ENCODE results near the gene RXFP4. TPM values are rescaled to one million over a fixed set of nuclear protein-coding genes. Genes with fewer than 3 reads are reported as not detected.
"Not testable (repeated sequence)": the region's sequence is repeated elsewhere in the genome, so short reads cannot be mapped to it uniquely, and the experiment has no call there.

Gene RXFP4
- total and polyA plus RNA-seq, 3 donors from 2014 or later: 0.37 to 1.1 TPM; not detected in 1

GRCh38 chr1:155929057-155929456 is 12.4 kb upstream of the RXFP4 start:
- WGBS, 2 donors: 73 to 74% methylated on average over 5 of the region's 5 CpGs
- intact Hi-C loops (cut with DNase I; ENCODE audit: low total_unique reads): no loop called here
- Histone ChIP-seq H3K4me3 (no peak overlapping the region), H3K27ac (no peak overlapping the region), H3K27me3 (no peaks in the 10 kb centered on the region), H3K9me3 (no peaks in the 10 kb centered on the region), H3K36me3 (ENCODE audit: low read depth, missing control alignments) (no peaks in the 10 kb centered on the region), H3K4me1 (peaks cover 35% of the 10 kb centered on the region)
- no peak for DNase-seq
- TF ChIP-seq, protein P1, sequence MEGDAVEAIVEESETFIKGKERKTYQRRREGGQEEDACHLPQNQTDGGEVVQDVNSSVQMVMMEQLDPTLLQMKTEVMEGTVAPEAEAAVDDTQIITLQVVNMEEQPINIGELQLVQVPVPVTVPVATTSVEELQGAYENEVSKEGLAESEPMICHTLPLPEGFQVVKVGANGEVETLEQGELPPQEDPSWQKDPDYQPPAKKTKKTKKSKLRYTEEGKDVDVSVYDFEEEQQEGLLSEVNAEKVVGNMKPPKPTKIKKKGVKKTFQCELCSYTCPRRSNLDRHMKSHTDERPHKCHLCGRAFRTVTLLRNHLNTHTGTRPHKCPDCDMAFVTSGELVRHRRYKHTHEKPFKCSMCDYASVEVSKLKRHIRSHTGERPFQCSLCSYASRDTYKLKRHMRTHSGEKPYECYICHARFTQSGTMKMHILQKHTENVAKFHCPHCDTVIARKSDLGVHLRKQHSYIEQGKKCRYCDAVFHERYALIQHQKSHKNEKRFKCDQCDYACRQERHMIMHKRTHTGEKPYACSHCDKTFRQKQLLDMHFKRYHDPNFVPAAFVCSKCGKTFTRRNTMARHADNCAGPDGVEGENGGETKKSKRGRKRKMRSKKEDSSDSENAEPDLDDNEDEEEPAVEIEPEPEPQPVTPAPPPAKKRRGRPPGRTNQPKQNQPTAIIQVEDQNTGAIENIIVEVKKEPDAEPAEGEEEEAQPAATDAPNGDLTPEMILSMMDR (IDR thresholded peaks at IDR 0.05): no peak
- no peak for TF ChIP-seq POLR2A (IDR thresholded peaks at IDR 0.05)

- WGBS, 2 donors: 68 to 76% methylated on average over 10 of the region's 10 CpGs
- H3K27ac ChIP-seq; H3K27me3 ChIP-seq; H3K36me3 ChIP-seq (ENCODE audit: low read depth, missing control alignments); DNase-seq; intact Hi-C loops (cut with DNase I; ENCODE audit: low total_unique reads); H3K4me3 ChIP-seq; H3K9me3 ChIP-seq: not testable (repeated sequence)
- peaks cover 39% of the 10 kb centered on the region for H3K4me1 ChIP-seq
Observed at GRCh38 chr1:155930725-155931124, 10.7 kb upstream of the RXFP4 start.

- intact Hi-C loops (cut with DNase I; ENCODE audit: low total_unique reads): no loop called here
- no peaks in the 10 kb centered on the region for H3K9me3 ChIP-seq
- TF ChIP-seq POLR2A (IDR thresholded peaks at IDR 0.05): no peak
- TF ChIP-seq, protein P1 (IDR thresholded peaks at IDR 0.05): no peak
- WGBS, 2 donors: 66 to 73% methylated on average over 7 of the region's 7 CpGs
- H3K36me3 ChIP-seq (ENCODE audit: low read depth, missing control alignments): no peaks in the 10 kb centered on the region
- H3K27ac ChIP-seq: no peak overlapping the region
- H3K4me1 ChIP-seq: peaks cover 39% of the 10 kb centered on the region
- DNase-seq: no peak
- no peaks in the 10 kb centered on the region for H3K27me3 ChIP-seq
- H3K4me3 ChIP-seq: no peak overlapping the region
Observed at GRCh38 chr1:155931332-155932038, 10.0 kb upstream of the RXFP4 start.

DNA sequence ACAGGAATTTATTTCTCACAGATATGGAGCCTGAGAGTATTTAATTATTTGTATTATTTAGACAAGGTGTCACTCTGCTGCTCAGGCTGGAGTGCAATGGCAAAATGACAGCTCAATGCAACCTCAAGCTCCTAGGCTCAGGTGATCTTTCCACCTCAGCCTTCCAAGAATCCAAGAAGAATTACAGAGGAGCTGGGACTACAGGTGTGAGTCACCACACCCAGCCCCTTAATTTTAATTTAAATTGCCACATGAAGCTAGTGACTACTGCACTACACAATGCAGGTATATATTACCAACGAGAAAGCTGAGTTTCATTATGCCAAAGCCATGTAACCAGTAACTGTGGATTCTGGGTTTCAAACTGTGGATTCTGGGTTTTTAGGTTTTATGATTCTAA is 9.4 kb upstream of the RXFP4 start:
- no peaks in the 10 kb centered on the region for H3K36me3 ChIP-seq (ENCODE audit: low read depth, missing control alignments)
- intact Hi-C loops (cut with DNase I; ENCODE audit: low total_unique reads): no loop called here
- TF ChIP-seq, protein P1 (IDR thresholded peaks at IDR 0.05): no peak
- WGBS, 2 donors: 63 to 68% methylated on average over 1 of the region's 1 CpG
- H3K27me3 ChIP-seq: no peaks in the 10 kb centered on the region
- H3K4me1 ChIP-seq: peaks cover 39% of the 10 kb centered on the region
- no peaks in the 10 kb centered on the region for H3K9me3 ChIP-seq
- no peak for DNase-seq
- H3K27ac ChIP-seq: no peak overlapping the region
- H3K4me3 ChIP-seq: no peak overlapping the region

DNA sequence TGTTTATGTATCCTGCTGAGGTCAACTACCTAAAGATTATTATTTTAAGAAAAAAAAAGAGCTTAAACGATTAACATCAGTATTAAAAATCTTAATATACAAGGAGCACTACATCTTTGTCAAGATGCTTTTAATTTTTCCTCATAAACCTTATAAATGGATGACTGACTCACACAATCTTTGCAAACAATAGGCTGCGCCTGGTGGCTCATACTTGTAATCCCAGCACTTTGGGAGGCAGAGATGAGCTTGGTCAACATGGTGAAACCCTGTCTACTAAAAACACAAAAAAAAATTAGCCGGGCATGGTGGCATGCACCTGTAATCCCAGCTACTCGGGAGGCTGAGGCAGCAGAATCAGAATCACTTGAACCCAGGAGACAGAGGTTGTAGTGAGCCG is 9.0 kb upstream of the RXFP4 start:
- H3K36me3 ChIP-seq (ENCODE audit: low read depth, missing control alignments): no peaks in the 10 kb centered on the region

More for the DNA sequence above, 9.0 kb upstream of the RXFP4 start:
- 60 to 81% methylated on average over 5 of the region's 5 CpGs for WGBS, 2 donors
- TF ChIP-seq, protein P1 (IDR thresholded peaks at IDR 0.05): no peak
- TF ChIP-seq POLR2A (IDR thresholded peaks at IDR 0.05): no peak
- Histone ChIP-seq H3K27ac (no peak overlapping the region), H3K4me1 (peaks cover 39% of the 10 kb centered on the region), H3K4me3 (no peak overlapping the region), H3K9me3 (no peaks in the 10 kb centered on the region), H3K27me3 (no peaks in the 10 kb centered on the region)
- DNase-seq: no peak
- intact Hi-C loops (cut with DNase I; ENCODE audit: low total_unique reads): no loop called here

Measured in testis (tissue), 3 donors.